ENCODE measurements around the gene SERAC1. TPM values are rescaled to one million over a fixed set of nuclear protein-coding genes. Genes with fewer than 3 reads are reported as not detected.

The SERAC1 gene
- polyA plus RNA-seq, 1 donor (not counting 4 experiments of a cell fraction or from before 2014, with no cell fraction given): 10.1 TPM

GRCh38 chr6:158160932-158161539, 7.0 kb downstream of the SERAC1 start:
- Histone ChIP-seq H3K36me3 (ENCODE audit: control insufficient read depth in 2 of 2, extremely low read depth in 1 of 2, insufficient read depth in 2 of 2, low read length in 2 of 2) (no peaks in the 10 kb centered on the region), H3K9me1 (ENCODE audit: control insufficient read depth, extremely low read depth, insufficient read depth, low read length) (no peaks in the 10 kb centered on the region), H3K4me1 (ENCODE audit: control insufficient read depth, extremely low read depth, insufficient read depth, low read length) (no peaks in the 10 kb centered on the region), H3K27ac (ENCODE audit: control insufficient read depth, insufficient read depth, low read length) (no peak overlapping the region), H3K9ac (ENCODE audit: control insufficient read depth, extremely low read depth, insufficient read depth, low read length) (no peak overlapping the region), H3K27me3 (ENCODE audit: control insufficient read depth, extremely low read depth, insufficient read depth, low read length) (no peaks in the 10 kb centered on the region), H3K79me2 (ENCODE audit: control insufficient read depth, insufficient read depth, low read length) (peaks cover 7% of the 10 kb centered on the region), H2AFZ (ENCODE audit: control insufficient read depth, low read length) (no peak overlapping the region), H3K9me3 (ENCODE audit: control insufficient read depth, low read depth, low read length) (no peaks in the 10 kb centered on the region), H3K4me2 (ENCODE audit: control insufficient read depth, extremely low read depth, insufficient read depth, low read depth, low read length) (no peak overlapping the region), H3K4me3 (ENCODE audit: control insufficient read depth in 2 of 3, extremely low read depth in 1 of 3, insufficient read depth in 2 of 3, low read depth in 1 of 3, low read length in 3 of 3) (no peak overlapping the region), H4K20me1 (ENCODE audit: control insufficient read depth, extremely low read depth, insufficient read depth, low read length) (no peaks in the 10 kb centered on the region)
- no peak for TF ChIP-seq EZH2 (IDR thresholded peaks at IDR 0.05; ENCODE audit: low read length)
- TF ChIP-seq CTCF (optimal IDR thresholded peaks at IDR 0.05 in 1 of 3, IDR thresholded peaks at IDR 0.05 in 1 of 3, conservative IDR thresholded peaks at IDR 0.05 in 1 of 3; ENCODE audit: extremely low read depth in 1 of 3, insufficient read depth in 2 of 3, low read length in 3 of 3): no peak
- FAIRE-seq: no peak
- dilution Hi-C loops (cut with MboI; ENCODE audit: extremely low pct_ligation_motif_present, low sequenced_read_pairs): no loop called here
- no peak for DNase-seq (ENCODE audit: low read depth, low spot score)

GRCh38 chr6:158158748-158159147, 9.3 kb downstream of the SERAC1 start:
- H4K20me1 ChIP-seq (ENCODE audit: control insufficient read depth, extremely low read depth, insufficient read depth, low read length): no peaks in the 10 kb centered on the region
- dilution Hi-C loops (cut with MboI; ENCODE audit: extremely low pct_ligation_motif_present, low sequenced_read_pairs): no loop called here
- H3K4me1 ChIP-seq (ENCODE audit: control insufficient read depth, extremely low read depth, insufficient read depth, low read length): no peaks in the 10 kb centered on the region
- no peak for TF ChIP-seq EZH2 (IDR thresholded peaks at IDR 0.05; ENCODE audit: low read length)
- TF ChIP-seq CTCF (optimal IDR thresholded peaks at IDR 0.05 in 1 of 3, IDR thresholded peaks at IDR 0.05 in 1 of 3, conservative IDR thresholded peaks at IDR 0.05 in 1 of 3; ENCODE audit: extremely low read depth in 1 of 3, insufficient read depth in 2 of 3, low read length in 3 of 3): no peak
- H3K27ac ChIP-seq (ENCODE audit: control insufficient read depth, insufficient read depth, low read length): no peak overlapping the region
- no peaks in the 10 kb centered on the region for H3K9me3 ChIP-seq (ENCODE audit: control insufficient read depth, low read depth, low read length)
- no peak overlapping the region for H3K4me3 ChIP-seq (ENCODE audit: control insufficient read depth in 2 of 3, extremely low read depth in 1 of 3, insufficient read depth in 2 of 3, low read depth in 1 of 3, low read length in 3 of 3)
- H3K79me2 ChIP-seq (ENCODE audit: control insufficient read depth, insufficient read depth, low read length): peaks cover 5% of the 10 kb centered on the region
- no peaks in the 10 kb centered on the region for H3K9me1 ChIP-seq (ENCODE audit: control insufficient read depth, extremely low read depth, insufficient read depth, low read length)
- H3K9ac ChIP-seq (ENCODE audit: control insufficient read depth, extremely low read depth, insufficient read depth, low read length): no peak overlapping the region
- no peaks in the 10 kb centered on the region for H3K27me3 ChIP-seq (ENCODE audit: control insufficient read depth, extremely low read depth, insufficient read depth, low read length)
- no peak for FAIRE-seq
- DNase-seq (ENCODE audit: low read depth, low spot score): no peak
- no peak overlapping the region for H3K4me2 ChIP-seq (ENCODE audit: control insufficient read depth, extremely low read depth, insufficient read depth, low read depth, low read length)
- peaks cover 0 to 1% of the 10 kb centered on the region in 2 experiments for H3K36me3 ChIP-seq (ENCODE audit: control insufficient read depth in 2 of 2, extremely low read depth in 1 of 2, insufficient read depth in 2 of 2, low read length in 2 of 2)
- H2AFZ ChIP-seq (ENCODE audit: control insufficient read depth, low read length): no peak overlapping the region
